ENCODE results near the gene TAF15.

DNA sequence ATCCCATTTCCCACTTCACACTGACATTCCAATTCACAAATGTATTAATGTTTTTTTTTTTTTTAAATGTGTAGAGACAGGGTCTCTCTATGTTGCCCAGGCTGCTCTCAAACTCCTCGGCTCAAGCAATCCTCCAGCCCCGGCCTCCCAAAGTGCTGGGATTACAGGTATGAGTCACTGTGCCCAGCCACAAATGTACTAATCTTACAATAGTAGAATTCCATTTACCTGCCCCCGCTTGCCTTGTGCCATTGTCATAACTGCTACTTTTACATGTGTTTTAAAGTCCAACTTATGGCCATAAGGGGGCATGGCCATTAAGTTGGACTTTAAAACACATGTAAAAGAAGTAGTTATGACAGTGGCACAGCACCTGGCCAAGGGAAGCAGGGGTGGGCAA lies 18.4 kb upstream of the TAF15 start:
- TF ChIP-seq, protein P1, sequence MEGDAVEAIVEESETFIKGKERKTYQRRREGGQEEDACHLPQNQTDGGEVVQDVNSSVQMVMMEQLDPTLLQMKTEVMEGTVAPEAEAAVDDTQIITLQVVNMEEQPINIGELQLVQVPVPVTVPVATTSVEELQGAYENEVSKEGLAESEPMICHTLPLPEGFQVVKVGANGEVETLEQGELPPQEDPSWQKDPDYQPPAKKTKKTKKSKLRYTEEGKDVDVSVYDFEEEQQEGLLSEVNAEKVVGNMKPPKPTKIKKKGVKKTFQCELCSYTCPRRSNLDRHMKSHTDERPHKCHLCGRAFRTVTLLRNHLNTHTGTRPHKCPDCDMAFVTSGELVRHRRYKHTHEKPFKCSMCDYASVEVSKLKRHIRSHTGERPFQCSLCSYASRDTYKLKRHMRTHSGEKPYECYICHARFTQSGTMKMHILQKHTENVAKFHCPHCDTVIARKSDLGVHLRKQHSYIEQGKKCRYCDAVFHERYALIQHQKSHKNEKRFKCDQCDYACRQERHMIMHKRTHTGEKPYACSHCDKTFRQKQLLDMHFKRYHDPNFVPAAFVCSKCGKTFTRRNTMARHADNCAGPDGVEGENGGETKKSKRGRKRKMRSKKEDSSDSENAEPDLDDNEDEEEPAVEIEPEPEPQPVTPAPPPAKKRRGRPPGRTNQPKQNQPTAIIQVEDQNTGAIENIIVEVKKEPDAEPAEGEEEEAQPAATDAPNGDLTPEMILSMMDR (IDR thresholded peaks at IDR 0.05): no peak
- TF ChIP-seq POLR2A (IDR thresholded peaks at IDR 0.05): no peak

All from sigmoid colon (tissue), 3 donors.